Measurements from ENCODE around the gene CIDEB. TPM values are rescaled to one million over a fixed set of nuclear protein-coding genes. Genes with fewer than 3 reads are reported as not detected.

Gene CIDEB
- total and polyA plus RNA-seq, 2 of the 8 experiments (the other 6 are each of a cell fraction or from before 2014, with no cell fraction given): 0.11 TPM; not detected in 1

DNA sequence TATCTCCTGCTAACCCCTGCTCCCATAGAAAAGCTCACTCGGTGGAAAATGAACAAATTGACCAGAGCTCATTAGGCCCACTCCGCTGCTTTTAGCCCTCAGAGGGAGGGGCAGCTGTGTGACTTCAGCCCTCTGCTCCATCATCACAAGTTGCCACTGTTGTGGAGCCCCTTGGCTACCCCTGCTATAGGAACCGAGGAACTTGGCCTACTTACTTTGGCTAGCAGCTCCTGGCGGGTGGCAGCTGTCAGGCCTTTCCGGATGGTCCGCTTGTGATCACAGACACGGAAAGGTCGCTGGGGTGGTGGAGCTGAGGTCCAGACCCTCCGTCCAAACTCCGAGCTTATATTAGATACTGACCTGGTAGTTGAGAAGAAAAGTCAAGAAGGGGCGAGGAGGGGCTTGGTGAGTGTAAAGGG lies 612 bp downstream of the CIDEB start:
- Histone ChIP-seq H4K91ac (replicated peaks; ENCODE audit: insufficient read length, low read length) (no peak overlapping the region), H4K8ac (ENCODE audit: extremely low read depth, insufficient read depth, low read length) (no peak overlapping the region), H2BK20ac (ENCODE audit: low read length) (no peak overlapping the region), H3K4ac (replicated peaks; ENCODE audit: insufficient read length, low read depth, low read length) (no peak overlapping the region), H3K56ac (replicated peaks; ENCODE audit: insufficient read length, low read depth, low read length) (no peak overlapping the region), H2AFZ (ENCODE audit: low read length) (no peak overlapping the region), H2BK15ac (ENCODE audit: low read length) (no peak overlapping the region), H3K23me2 (ENCODE audit: low read depth, low read length) (peaks cover 1% of the 10 kb centered on the region; the same call in 1 of the 2 replicates), H3K27me3 (replicated peaks in 1 of 4; ENCODE audit: control insufficient read depth in 3 of 4, extremely low read depth in 1 of 4, insufficient read depth in 3 of 4, low read length in 3 of 4) (no peaks in the 10 kb centered on the region), H3K79me2 (ENCODE audit: control insufficient read depth in 1 of 2, insufficient read depth in 2 of 2, low read length in 2 of 2) (no peaks in the 10 kb centered on the region), H3K9ac (replicated peaks in 1 of 4; ENCODE audit: extremely low read depth in 1 of 4, low read depth in 3 of 4, low read length in 3 of 4) (no peak overlapping the region), H3K4me1 (replicated peaks in 1 of 4; ENCODE audit: control insufficient read depth in 3 of 4, insufficient read depth in 4 of 4, low read length in 3 of 4) (no peaks in the 10 kb centered on the region), H3K4me2 (ENCODE audit: insufficient read depth in 1 of 2, low read depth in 2 of 2, low read length in 2 of 2) (no peak overlapping the region), H3K27ac (ENCODE audit: low read depth, low read length) (no peak overlapping the region), H3K79me1 (ENCODE audit: low read depth, low read length) (no peaks in the 10 kb centered on the region), H3K18ac (ENCODE audit: extremely low read depth, low read length) (no peak overlapping the region), H4K20me1 (replicated peaks in 1 of 2; ENCODE audit: control insufficient read depth in 1 of 2, insufficient read depth in 2 of 2, low read length in 2 of 2) (peaks cover 2 to 6% of the 10 kb centered on the region in 2 experiments), H2BK120ac (replicated peaks; ENCODE audit: low read depth, low read length) (no peak overlapping the region), H3K36me3 (ENCODE audit: control insufficient read depth in 2 of 4, insufficient read depth in 4 of 4, low read length in 3 of 4) (peaks cover 25 to 43% (median 34%) of the 10 kb centered on the region in 4 experiments), H3K4me3 (ENCODE audit: extremely low read depth in 1 of 4, insufficient read depth in 2 of 4, low read depth in 3 of 4, low read length in 4 of 4) (no peak overlapping the region), H2AK5ac (ENCODE audit: low read depth, low read length) (no peak overlapping the region), H3K14ac (ENCODE audit: insufficient read length) (no peak overlapping the region), H2BK12ac (ENCODE audit: low read depth, low read length) (no peak overlapping the region), H3K23ac (ENCODE audit: insufficient read length) (no peak overlapping the region), H2BK5ac (ENCODE audit: low read depth, low read length) (no peak overlapping the region), H3K9me3 (ENCODE audit: insufficient read depth in 2 of 2, low read depth in 1 of 2, low read length in 1 of 2) (no peaks in the 10 kb centered on the region), H4K5ac (ENCODE audit: insufficient read length, low read depth, low read length) (no peak overlapping the region)
- ChIA-PET POLR2A (ENCODE audit: partially characterized antibody) (interaction anchor here (0.6 to 3.0 kb wide), 16 partner anchors 9 to 134 kb away, joined by 3 to 18 read pairs (median 4); partner anchors contain the start of genes DHRS1, MDP1, NOP9 and RABGGTA), CTCF (ENCODE audit: partially characterized antibody) (interaction anchor here (0.9 to 15.8 kb wide), 32 partner anchors 8 to 354 kb away, joined by 3 to 173 read pairs (median 8); partner anchors contain the start of genes ADCY4, CBLN3, DHRS1 and DHRS4)
- WGBS, 2 experiments (ENCODE audit: extremely low coverage in 1 of 2, insufficient coverage in 1 of 2, insufficient read length in 1 of 2, insufficient replicate concordance in 2 of 2, low coverage in 1 of 2, low lambda C conversion rate in 2 of 2, missing lambda C conversion rate in 1 of 2): 79% methylated on average over 11 of the region's 11 CpGs; no CpG with 5 or more reads in 1 of the 2 experiments
- TF ChIP-seq, protein P1, sequence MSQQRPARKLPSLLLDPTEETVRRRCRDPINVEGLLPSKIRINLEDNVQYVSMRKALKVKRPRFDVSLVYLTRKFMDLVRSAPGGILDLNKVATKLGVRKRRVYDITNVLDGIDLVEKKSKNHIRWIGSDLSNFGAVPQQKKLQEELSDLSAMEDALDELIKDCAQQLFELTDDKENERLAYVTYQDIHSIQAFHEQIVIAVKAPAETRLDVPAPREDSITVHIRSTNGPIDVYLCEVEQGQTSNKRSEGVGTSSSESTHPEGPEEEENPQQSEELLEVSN (IDR thresholded peaks at IDR 0.05): no peak
- TF ChIP-seq RXRA (IDR thresholded peaks at IDR 0.05; ENCODE audit: insufficient read depth, low read depth, low read length): no peak
- TF ChIP-seq POLR2AphosphoS5 (IDR thresholded peaks at IDR 0.05; ENCODE audit: low read depth, low read length): no peak
- no peak for TF ChIP-seq KDM4A (IDR thresholded peaks at IDR 0.05; ENCODE audit: low read depth, low read length, severe bottlenecking)
- no peak for TF ChIP-seq RNF2 (IDR thresholded peaks at IDR 0.05; ENCODE audit: borderline replicate concordance, low read depth, low read length, missing control alignments, poor library complexity, severe bottlenecking)
- FAIRE-seq: no peak
- DNase-seq (ENCODE audit: low read depth in 1 of 2, low spot score in 2 of 2): no peak
